WTC11 (cell line): ENCODE data around the gene COG1.

ENCODE experiments used
- ATF3 ChIP-seq: sonication (generic); formaldehyde crosslinking; conservative IDR thresholded peaks from 2 replicates; pipeline ENCODE4 v1.8.1; 2022; ENCODE audit warnings: mild to moderate bottlenecking, missing genetic modification reagents
- TF ChIP-seq, protein P1 (sequence below): fragments of 200-600 bp; IDR thresholded peaks from 2 replicates; pipeline ENCODE4 v1.8.0; 2022; ENCODE audit warnings: antibody characterized with exemption
- TF ChIP-seq, protein P2 (sequence below): sonication (generic); formaldehyde crosslinking; conservative IDR thresholded peaks from 2 replicates; pipeline ENCODE4 v1.8.1; 2023; ENCODE audit warnings: mild to moderate bottlenecking, low read depth, missing genetic modification reagents, moderate library complexity

DNA sequence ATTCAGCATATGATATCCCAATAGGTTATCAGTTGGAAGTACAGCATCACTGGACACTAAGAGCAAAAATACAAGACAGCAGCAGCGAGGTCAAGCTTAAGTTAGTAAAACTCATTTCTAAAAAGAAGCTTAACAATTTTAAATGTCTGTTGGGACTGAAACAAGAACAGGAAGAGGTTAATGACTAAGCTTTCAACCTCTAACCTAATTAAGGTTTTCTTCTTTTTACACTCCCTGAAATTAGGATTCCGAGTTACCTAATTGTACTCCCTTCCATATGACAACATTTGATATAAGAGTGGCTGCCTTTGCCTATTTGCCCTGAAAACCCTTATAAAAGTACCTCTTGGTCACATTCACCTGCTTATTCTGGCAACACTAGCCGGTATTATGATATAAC, 34.5 kb downstream of the COG1 start:
- TF ChIP-seq, protein P1, sequence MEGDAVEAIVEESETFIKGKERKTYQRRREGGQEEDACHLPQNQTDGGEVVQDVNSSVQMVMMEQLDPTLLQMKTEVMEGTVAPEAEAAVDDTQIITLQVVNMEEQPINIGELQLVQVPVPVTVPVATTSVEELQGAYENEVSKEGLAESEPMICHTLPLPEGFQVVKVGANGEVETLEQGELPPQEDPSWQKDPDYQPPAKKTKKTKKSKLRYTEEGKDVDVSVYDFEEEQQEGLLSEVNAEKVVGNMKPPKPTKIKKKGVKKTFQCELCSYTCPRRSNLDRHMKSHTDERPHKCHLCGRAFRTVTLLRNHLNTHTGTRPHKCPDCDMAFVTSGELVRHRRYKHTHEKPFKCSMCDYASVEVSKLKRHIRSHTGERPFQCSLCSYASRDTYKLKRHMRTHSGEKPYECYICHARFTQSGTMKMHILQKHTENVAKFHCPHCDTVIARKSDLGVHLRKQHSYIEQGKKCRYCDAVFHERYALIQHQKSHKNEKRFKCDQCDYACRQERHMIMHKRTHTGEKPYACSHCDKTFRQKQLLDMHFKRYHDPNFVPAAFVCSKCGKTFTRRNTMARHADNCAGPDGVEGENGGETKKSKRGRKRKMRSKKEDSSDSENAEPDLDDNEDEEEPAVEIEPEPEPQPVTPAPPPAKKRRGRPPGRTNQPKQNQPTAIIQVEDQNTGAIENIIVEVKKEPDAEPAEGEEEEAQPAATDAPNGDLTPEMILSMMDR, result no peak
- TF ChIP-seq, protein P2, sequence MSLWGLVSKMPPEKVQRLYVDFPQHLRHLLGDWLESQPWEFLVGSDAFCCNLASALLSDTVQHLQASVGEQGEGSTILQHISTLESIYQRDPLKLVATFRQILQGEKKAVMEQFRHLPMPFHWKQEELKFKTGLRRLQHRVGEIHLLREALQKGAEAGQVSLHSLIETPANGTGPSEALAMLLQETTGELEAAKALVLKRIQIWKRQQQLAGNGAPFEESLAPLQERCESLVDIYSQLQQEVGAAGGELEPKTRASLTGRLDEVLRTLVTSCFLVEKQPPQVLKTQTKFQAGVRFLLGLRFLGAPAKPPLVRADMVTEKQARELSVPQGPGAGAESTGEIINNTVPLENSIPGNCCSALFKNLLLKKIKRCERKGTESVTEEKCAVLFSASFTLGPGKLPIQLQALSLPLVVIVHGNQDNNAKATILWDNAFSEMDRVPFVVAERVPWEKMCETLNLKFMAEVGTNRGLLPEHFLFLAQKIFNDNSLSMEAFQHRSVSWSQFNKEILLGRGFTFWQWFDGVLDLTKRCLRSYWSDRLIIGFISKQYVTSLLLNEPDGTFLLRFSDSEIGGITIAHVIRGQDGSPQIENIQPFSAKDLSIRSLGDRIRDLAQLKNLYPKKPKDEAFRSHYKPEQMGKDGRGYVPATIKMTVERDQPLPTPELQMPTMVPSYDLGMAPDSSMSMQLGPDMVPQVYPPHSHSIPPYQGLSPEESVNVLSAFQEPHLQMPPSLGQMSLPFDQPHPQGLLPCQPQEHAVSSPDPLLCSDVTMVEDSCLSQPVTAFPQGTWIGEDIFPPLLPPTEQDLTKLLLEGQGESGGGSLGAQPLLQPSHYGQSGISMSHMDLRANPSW (CRISPR knock-in tag), result no peak
- no peak for TF ChIP-seq ATF3
